Gastroesophageal sphincter (tissue), 3 donors: ENCODE measurements around the gene MCTP1.

Source experiments
- CTCF ChIP-seq, 4 experiments: fragments of 200-600 bp in 2 of 4; fragments of 450-650 bp in 2 of 4; sonication (generic) in 1 of 4; IDR thresholded peaks; one replicate each; pipeline ENCODE4 v1.5.1; 2017 to 2019; ENCODE audit warnings: antibody characterized with exemption in 4 of 4, mild to moderate bottlenecking in 2 of 4, moderate library complexity in 2 of 4
- POLR2A ChIP-seq, 2 donors: fragments of 450-650 bp; IDR thresholded peaks; one replicate each; pipeline ENCODE4 v1.6.1; 2017; ENCODE audit warnings: antibody characterized with exemption in 2 of 2, mild to moderate bottlenecking in 2 of 2, moderate library complexity in 1 of 2

- TF ChIP-seq CTCF (IDR thresholded peaks at IDR 0.05) (peak in 1 of 4 experiments; percentile 23), POLR2A (IDR thresholded peaks at IDR 0.05) (no peak)
Measured at GRCh38 chr5:95238560-95239325, 46.2 kb downstream of the MCTP1 start.
